Neuronal stem cell (in vitro differentiated cells): ENCODE measurements around the gene ENOX1.
"Not testable (repeated sequence)": the region's sequence is repeated elsewhere in the genome, so short reads cannot be mapped to it uniquely, and the experiment has no call there.

Experiments
- DNase-seq: peaks from one replicate; pipeline ENCODE4 v3.0.0-alpha.2; 2013; ENCODE audit warnings: low spot score
- H2AFZ ChIP-seq: one replicate; pipeline ENCODE4 v1.6.1; 2013; ENCODE audit warnings: mild to moderate bottlenecking, low read length, inconsistent platforms
- H2AK5ac ChIP-seq: 2 replicates; pipeline ENCODE4 v1.6.1; 2013; ENCODE audit warnings: low read depth, mild to moderate bottlenecking, inconsistent platforms, low read length, moderate library complexity, mixed read lengths
- H2BK120ac ChIP-seq: 2 replicates; pipeline ENCODE4 v1.6.1; 2013; ENCODE audit warnings: low read depth, mild to moderate bottlenecking, inconsistent platforms, low read length, moderate library complexity, mixed read lengths
- H2BK12ac ChIP-seq: one replicate; pipeline ENCODE4 v1.6.1; 2013; ENCODE audit warnings: low read length, inconsistent platforms
- H2BK15ac ChIP-seq: 2 replicates; pipeline ENCODE4 v1.6.1; 2013; ENCODE audit warnings: mild to moderate bottlenecking, low read length, inconsistent platforms, mixed read lengths
- H2BK5ac ChIP-seq: one replicate; pipeline ENCODE4 v1.6.1; 2013; ENCODE audit warnings: inconsistent platforms, mild to moderate bottlenecking, low read length, moderate library complexity
- H3K14ac ChIP-seq: one replicate; pipeline ENCODE4 v1.6.1; 2013; ENCODE audit warnings: low read length, inconsistent platforms
- H3K18ac ChIP-seq: 2 replicates; pipeline ENCODE4 v1.6.1; 2013; ENCODE audit warnings: low read length, inconsistent platforms
- H3K23ac ChIP-seq: 2 replicates; pipeline ENCODE4 v1.6.1; 2013; ENCODE audit warnings: low read depth, mild to moderate bottlenecking, mixed read lengths, low read length, inconsistent platforms; ENCODE audit not compliant: poor library complexity
- H3K27ac ChIP-seq: replicated peaks from 3 replicates; pipeline ENCODE4 v1.5.1; 2013; ENCODE audit warnings: low read length, inconsistent platforms
- H3K27me3 ChIP-seq, 3 experiments: 2 replicates each; pipeline ENCODE4 v1.6.1; 2013; ENCODE audit warnings: low read length in 3 of 3, mild to moderate bottlenecking in 2 of 3, inconsistent platforms in 1 of 3, low read depth in 1 of 3, mixed read lengths in 1 of 3, moderate library complexity in 1 of 3; ENCODE audit not compliant: control insufficient read depth in 3 of 3, insufficient read depth in 3 of 3
- H3K36me3 ChIP-seq, 2 donors: replicated peaks in 1 of 2; 2 replicates each; pipeline ENCODE4 v1.6.1; 2013; ENCODE audit warnings: low read length in 2 of 2; ENCODE audit not compliant: control insufficient read depth in 2 of 2, insufficient read depth in 2 of 2
- H3K4ac ChIP-seq: 2 replicates; pipeline ENCODE4 v1.6.1; 2013; ENCODE audit warnings: inconsistent platforms, mild to moderate bottlenecking, low read length, moderate library complexity
- H3K4me1 ChIP-seq, 2 donors: 1 replicate in 1 of 2; 2 replicates in 1 of 2; pipeline ENCODE4 v1.6.1; 2013; ENCODE audit warnings: low read length in 2 of 2, low read depth in 1 of 2; ENCODE audit not compliant: control insufficient read depth in 2 of 2, insufficient read depth in 1 of 2
- H3K4me2 ChIP-seq: one replicate; pipeline ENCODE4 v1.6.1; 2013; ENCODE audit warnings: mild to moderate bottlenecking, low read length, inconsistent platforms; ENCODE audit not compliant: insufficient read depth, poor library complexity, severe bottlenecking
- H3K4me3 ChIP-seq, 2 donors: 2 replicates each; pipeline ENCODE4 v1.5.1; 2013; ENCODE audit warnings: low read length in 2 of 2, mild to moderate bottlenecking in 2 of 2, inconsistent platforms in 1 of 2, moderate library complexity in 1 of 2
- H3K79me1 ChIP-seq: one replicate; pipeline ENCODE4 v1.6.1; 2013; ENCODE audit warnings: low read depth, mild to moderate bottlenecking, inconsistent platforms, low read length, moderate library complexity
- H3K9ac ChIP-seq: one replicate; pipeline ENCODE4 v1.6.1; 2013; ENCODE audit warnings: mild to moderate bottlenecking, low read depth, low read length, inconsistent platforms; ENCODE audit not compliant: poor library complexity
- H3K9me3 ChIP-seq, 2 donors: replicated peaks in 1 of 2; 2 replicates each; pipeline versions ENCODE3 to v1.6.1; 2013; ENCODE audit warnings: low read length in 2 of 2, mild to moderate bottlenecking in 2 of 2, inconsistent platforms in 1 of 2, low read depth in 1 of 2, mixed read lengths in 1 of 2, moderate library complexity in 1 of 2; ENCODE audit not compliant: control insufficient read depth in 2 of 2, insufficient read depth in 1 of 2
- H4K8ac ChIP-seq: one replicate; pipeline ENCODE4 v1.6.1; 2013; ENCODE audit warnings: low read depth, mild to moderate bottlenecking, inconsistent platforms, low read length, moderate library complexity
- H4K91ac ChIP-seq: one replicate; pipeline ENCODE4 v1.6.1; 2013; ENCODE audit warnings: low read length, low read depth, mild to moderate bottlenecking, inconsistent platforms; ENCODE audit not compliant: poor library complexity
- WGBS, 2 donors: extraction: QIAGEN DNeasy Blood & Tissue Kit; methylation state at CpG; one replicate each; pipeline ENCODE4 v1.1.7; 2013; ENCODE audit warnings: missing lambda C conversion rate in 2 of 2, mixed read lengths in 1 of 2; ENCODE audit not compliant: insufficient read length in 2 of 2, insufficient replicate concordance in 1 of 2; ENCODE audit errors: extremely low coverage in 2 of 2; 5-methylcytosine and 5-hydroxymethylcytosine counted together

ENOX1 gene

GRCh38 chr13:43351612-43352011, 435.2 kb downstream of the ENOX1 start:
- H2AFZ ChIP-seq, H2BK15ac ChIP-seq, H3K4ac ChIP-seq, H3K4me2 ChIP-seq, H3K4me1 ChIP-seq, H3K14ac ChIP-seq, H4K91ac ChIP-seq, H4K8ac ChIP-seq, H2AK5ac ChIP-seq, H3K18ac ChIP-seq, DNase-seq, H3K36me3 ChIP-seq, H2BK5ac ChIP-seq, H3K9me3 ChIP-seq, H3K27me3 ChIP-seq, H3K9ac ChIP-seq, H3K27ac ChIP-seq, H2BK120ac ChIP-seq, H3K79me1 ChIP-seq, H3K4me3 ChIP-seq, H2BK12ac ChIP-seq, H3K23ac ChIP-seq: not testable (repeated sequence)
- no CpG with 5 or more reads among the region's 3 CpGs for WGBS, 2 donors

- Histone ChIP-seq H2BK15ac (no peak overlapping the region), H3K4me3 (no peak overlapping the region), H2BK120ac (no peak overlapping the region), H3K4me2 (no peak overlapping the region), H3K4ac (no peak overlapping the region), H3K23ac (no peak overlapping the region), H3K27ac (no peak overlapping the region), H4K8ac (no peak overlapping the region), H2AFZ (no peak overlapping the region), H3K9me3 (no peaks in the 10 kb centered on the region), H3K27me3 (no peaks in the 10 kb centered on the region), H3K4me1 (peaks cover 2 to 6% of the 10 kb centered on the region in 2 donors), H2BK12ac (no peak overlapping the region), H2AK5ac (no peak overlapping the region), H3K36me3 (no peaks in the 10 kb centered on the region), H4K91ac (no peak overlapping the region), H3K18ac (no peak overlapping the region), H2BK5ac (no peak overlapping the region), H3K9ac (no peak overlapping the region), H3K14ac (no peak overlapping the region), H3K79me1 (no peaks in the 10 kb centered on the region)
- no peak for DNase-seq
- no CpG with 5 or more reads among the region's 4 CpGs for WGBS, 2 donors
These were observed 438.4 kb downstream of the ENOX1 start for GRCh38 chr13:43348397-43348796.

- H3K4me1 ChIP-seq, result peaks cover 2 to 6% of the 10 kb centered on the region in 2 donors
- no peak overlapping the region for H3K23ac ChIP-seq
- no peak overlapping the region for H3K4me3 ChIP-seq
- H2AK5ac ChIP-seq, result no peak overlapping the region
- H4K8ac ChIP-seq, result no peak overlapping the region
- H3K27ac ChIP-seq, result no peak overlapping the region
- no peak overlapping the region for H2BK12ac ChIP-seq
- H4K91ac ChIP-seq, result no peak overlapping the region
- H2BK120ac ChIP-seq, result no peak overlapping the region
- H3K14ac ChIP-seq, result no peak overlapping the region
- no peak for DNase-seq
- no peak overlapping the region for H3K18ac ChIP-seq
- no peaks in the 10 kb centered on the region for H3K9me3 ChIP-seq
- H3K4me2 ChIP-seq, result no peak overlapping the region
- no peaks in the 10 kb centered on the region for H3K79me1 ChIP-seq
- no peak overlapping the region for H2AFZ ChIP-seq
- no peaks in the 10 kb centered on the region for H3K36me3 ChIP-seq
- H2BK5ac ChIP-seq, result no peak overlapping the region
- WGBS, 2 donors, result no CpG with 5 or more reads among the region's 10 CpGs
- no peaks in the 10 kb centered on the region for H3K27me3 ChIP-seq
- no peak overlapping the region for H3K9ac ChIP-seq
- H2BK15ac ChIP-seq, result no peak overlapping the region
- H3K4ac ChIP-seq, result no peak overlapping the region
These were observed 438.9 kb downstream of the ENOX1 start for GRCh38 chr13:43347877-43348276.

GRCh38 chr13:43346427-43346826, 440.3 kb downstream of the ENOX1 start:
- Histone ChIP-seq H3K4me1 (peaks cover 2 to 6% of the 10 kb centered on the region in 2 donors), H3K23ac (no peak overlapping the region), H3K27me3 (no peaks in the 10 kb centered on the region), H3K9me3 (no peaks in the 10 kb centered on the region), H4K91ac (no peak overlapping the region), H3K14ac (no peak overlapping the region), H3K27ac (no peak overlapping the region), H4K8ac (no peak overlapping the region), H3K9ac (no peak overlapping the region), H3K4me3 (no peak overlapping the region), H2BK5ac (no peak overlapping the region), H3K18ac (no peak overlapping the region), H2AK5ac (no peak overlapping the region), H2BK120ac (no peak overlapping the region), H2BK12ac (no peak overlapping the region), H2BK15ac (no peak overlapping the region), H2AFZ (no peak overlapping the region), H3K4ac (no peak overlapping the region), H3K79me1 (no peaks in the 10 kb centered on the region), H3K4me2 (no peak overlapping the region), H3K36me3 (no peaks in the 10 kb centered on the region)
- WGBS, 2 donors, result no CpG with 5 or more reads among the region's 4 CpGs
- no peak for DNase-seq
